ENCODE data around the gene PLOD1. TPM values are rescaled to one million over a fixed set of nuclear protein-coding genes. Genes with fewer than 3 reads are reported as not detected.
A peak's percentile ranks its signal among the peaks of the same experiment; 100 is the strongest.
"Not testable (repeated sequence)": the region's sequence is repeated elsewhere in the genome, so short reads cannot be mapped to it uniquely, and the experiment has no call there.

The PLOD1 gene
- total RNA-seq, 2 experiments from 2014 or later = 10.5 to 11.1 TPM

GRCh38 chr1:12008355-12008754 is 73.8 kb downstream of the PLOD1 start:
- DNase-seq, H3K27ac Mint-ChIP-seq, H3K9me3 Mint-ChIP-seq, H3K27me3 Mint-ChIP-seq, CTCF ChIA-PET, H3K4me3 Mint-ChIP-seq: not testable (repeated sequence)
- Mint-ChIP-seq H3K4me1 (peaks cover 14% of the 10 kb centered on the region), H3K36me3 (ENCODE audit: low read depth) (peaks cover 71% of the 10 kb centered on the region)
- POLR2A ChIA-PET = interaction anchor here (0.6 kb wide), 1 partner anchor 100 kb away, joined by 4 read pairs; no protein-coding TSS in a partner anchor

GRCh38 chr1:12009318-12009947 is 74.9 kb downstream of the PLOD1 start:
- no peak overlapping the region for H3K4me3 Mint-ChIP-seq
- no peak for DNase-seq
- H3K9me3 Mint-ChIP-seq = no peaks in the 10 kb centered on the region
- no peaks in the 10 kb centered on the region for H3K27me3 Mint-ChIP-seq
- ChIA-PET POLR2A (interaction anchor here (0.7 kb wide), 1 partner anchor 59 kb away, joined by 3 read pairs; no protein-coding TSS in a partner anchor), CTCF (interaction anchor here (2.2 kb wide), 1 partner anchor 10 kb away, joined by 8 read pairs; the partner anchor contains the start of gene MIIP)
- H3K4me1 Mint-ChIP-seq = peaks cover 20% of the 10 kb centered on the region
- peaks cover 66% of the 10 kb centered on the region for H3K36me3 Mint-ChIP-seq (ENCODE audit: low read depth)
- H3K27ac Mint-ChIP-seq = peak overlapping the region; percentile 9

DNA sequence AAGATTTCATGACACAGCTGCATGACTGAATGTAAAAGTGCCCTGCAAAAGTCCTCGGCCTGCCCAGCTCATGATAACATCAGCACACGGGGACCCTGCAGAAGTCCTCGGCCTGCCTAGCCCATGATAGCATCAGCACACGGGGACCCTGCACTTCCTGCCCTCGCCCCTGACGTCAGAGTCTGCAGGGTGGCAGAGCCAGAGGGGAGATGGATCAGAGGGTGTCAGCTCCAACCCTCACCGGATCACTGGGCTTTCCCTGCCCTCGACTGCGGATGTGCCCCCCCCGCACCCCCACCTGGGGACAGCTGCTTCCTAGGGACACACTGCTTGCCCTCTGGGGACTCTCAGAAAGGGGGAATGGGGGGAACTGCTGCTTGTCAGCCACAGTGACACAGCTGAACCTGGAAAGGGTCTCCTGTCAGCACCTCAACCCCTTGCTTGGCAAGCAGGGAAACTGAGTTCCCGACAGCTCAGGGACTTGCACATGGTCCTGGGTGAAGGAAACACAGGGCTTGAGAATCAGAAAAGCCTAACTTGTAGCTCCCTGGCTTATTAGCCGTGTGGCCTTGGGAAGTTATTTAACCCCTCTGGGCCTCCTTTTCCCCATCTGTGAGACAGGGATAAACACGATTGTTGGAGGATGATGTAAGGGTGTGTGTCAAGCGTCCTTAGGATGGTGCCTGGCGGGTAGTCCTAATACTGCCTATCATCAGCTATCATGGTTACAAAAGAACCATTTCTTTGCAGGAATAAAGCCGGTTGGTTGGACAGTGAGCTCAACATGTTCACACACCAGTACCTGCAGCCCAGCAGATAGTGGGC is 76.4 kb downstream of the PLOD1 start:
- peaks cover 27% of the 10 kb centered on the region for H3K4me1 Mint-ChIP-seq
- no peak overlapping the region for H3K4me3 Mint-ChIP-seq
- peaks cover 54% of the 10 kb centered on the region for H3K36me3 Mint-ChIP-seq (ENCODE audit: low read depth)
- POLR2A ChIA-PET = interaction anchor here (0.9 to 1.2 kb wide), 3 partner anchors 34 to 103 kb away, joined by 3 to 4 read pairs (median 3); no protein-coding TSS in a partner anchor
- no peak for DNase-seq
- CTCF ChIA-PET = interaction anchor here (0.7 to 2.2 kb wide), 11 partner anchors 9 to 292 kb away, joined by 3 to 8 read pairs (median 4); partner anchors contain the start of genes MIIP and TNFRSF8
- H3K27ac Mint-ChIP-seq = peak overlapping the region; percentile 13
- H3K27me3 Mint-ChIP-seq = no peaks in the 10 kb centered on the region
- H3K9me3 Mint-ChIP-seq = no peaks in the 10 kb centered on the region

DNA sequence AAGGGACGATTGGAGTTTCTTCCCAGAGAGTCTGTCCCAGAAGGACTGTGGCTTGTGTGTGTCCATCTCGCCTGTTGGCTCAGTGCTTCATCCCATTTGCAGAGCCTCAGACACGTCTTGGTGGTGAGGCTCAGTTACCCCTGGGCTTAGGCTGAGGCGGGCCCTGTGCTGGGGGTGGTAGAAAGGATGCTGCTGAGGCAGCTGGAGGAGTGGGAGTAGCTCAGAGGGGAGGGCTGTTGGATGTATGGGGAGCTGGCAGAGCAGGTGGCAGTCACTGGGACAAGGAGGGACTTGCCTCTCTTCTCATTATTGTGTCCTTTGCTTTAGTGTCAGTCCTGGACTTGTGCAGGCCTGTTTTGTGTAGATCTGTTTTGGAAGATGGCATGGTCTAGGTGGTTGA is 77.5 kb downstream of the PLOD1 start:
- Mint-ChIP-seq H3K4me3 (no peak overlapping the region), H3K4me1 (peaks cover 30% of the 10 kb centered on the region), H3K36me3 (ENCODE audit: low read depth) (peaks cover 50% of the 10 kb centered on the region), H3K27ac (no peak overlapping the region), H3K27me3 (no peaks in the 10 kb centered on the region), H3K9me3 (no peaks in the 10 kb centered on the region)
- ChIA-PET POLR2A (interaction anchor here (1.2 kb wide), 1 partner anchor 33 kb away, joined by 4 read pairs; no protein-coding TSS in a partner anchor), CTCF (interaction anchor here (0.9 to 2.2 kb wide), 4 partner anchors 8 to 293 kb away, joined by 4 to 8 read pairs (median 6); partner anchors contain the start of gene MIIP)
- DNase-seq = no peak

GRCh38 chr1:12012560-12013316 is 78.2 kb downstream of the PLOD1 start:
- no peaks in the 10 kb centered on the region for H3K27me3 Mint-ChIP-seq
- ChIA-PET CTCF (interaction anchor here (0.8 to 1.7 kb wide), 3 partner anchors 10 to 24 kb away, joined by 4 to 6 read pairs (median 5); no protein-coding TSS in a partner anchor), POLR2A (no interaction called here)
- no peak for DNase-seq
- no peak overlapping the region for H3K4me3 Mint-ChIP-seq
- peak overlapping the region; percentile 61 for H3K27ac Mint-ChIP-seq
- H3K36me3 Mint-ChIP-seq (ENCODE audit: low read depth) = peaks cover 44% of the 10 kb centered on the region
- no peaks in the 10 kb centered on the region for H3K9me3 Mint-ChIP-seq
- H3K4me1 Mint-ChIP-seq = peaks cover 30% of the 10 kb centered on the region

GRCh38 chr1:12014141-12014991 is 79.8 kb downstream of the PLOD1 start:
- ChIA-PET CTCF (interaction anchor here (0.5 to 1.3 kb wide), 4 partner anchors 9 to 87 kb away, joined by 3 to 5 read pairs (median 3); no protein-coding TSS in a partner anchor), POLR2A (interaction anchor here (0.6 to 0.7 kb wide), 2 partner anchors 44 to 94 kb away, joined by 3 read pairs; no protein-coding TSS in a partner anchor)
- no peak for DNase-seq
- no peaks in the 10 kb centered on the region for H3K9me3 Mint-ChIP-seq
- H3K4me1 Mint-ChIP-seq = peaks cover 34% of the 10 kb centered on the region
- peaks cover 33% of the 10 kb centered on the region for H3K36me3 Mint-ChIP-seq (ENCODE audit: low read depth)
- H3K27ac Mint-ChIP-seq = peak overlapping the region; percentile 1
- H3K4me3 Mint-ChIP-seq = no peak overlapping the region
- H3K27me3 Mint-ChIP-seq = no peaks in the 10 kb centered on the region

GRCh38 chr1:12015001-12015491 is 80.5 kb downstream of the PLOD1 start:
- ChIA-PET POLR2A (interaction anchor here (0.6 kb wide), 1 partner anchor 93 kb away, joined by 3 read pairs; no protein-coding TSS in a partner anchor), CTCF (no interaction called here)
- Mint-ChIP-seq H3K4me1 (peaks cover 37% of the 10 kb centered on the region), H3K27me3 (no peaks in the 10 kb centered on the region), H3K36me3 (ENCODE audit: low read depth) (peaks cover 27% of the 10 kb centered on the region), H3K27ac (no peak overlapping the region), H3K4me3 (no peak overlapping the region), H3K9me3 (no peaks in the 10 kb centered on the region)
- DNase-seq = no peak

DNA sequence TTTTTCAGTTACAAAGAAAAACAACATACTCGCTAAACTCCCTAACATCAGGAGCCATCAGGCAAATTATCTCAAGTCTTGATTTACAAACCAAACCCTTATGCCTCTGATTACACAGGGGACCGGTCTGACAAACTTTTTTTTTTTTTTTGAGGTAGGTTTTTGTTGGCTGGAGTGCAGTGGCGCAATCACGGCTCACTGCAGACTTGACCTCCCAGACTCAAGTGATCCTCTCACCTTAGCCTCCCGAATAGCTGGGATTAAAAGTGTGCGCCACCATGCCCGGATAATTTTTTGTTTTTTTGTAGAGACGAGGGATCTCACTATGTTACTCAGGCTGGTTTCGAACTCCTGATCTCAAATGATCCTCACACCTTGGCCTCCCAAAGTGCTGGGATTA is 81.0 kb downstream of the PLOD1 start:
- no peak for DNase-seq
- CTCF ChIA-PET = no interaction called here
- Mint-ChIP-seq H3K4me3 (no peak overlapping the region), H3K9me3 (no peaks in the 10 kb centered on the region), H3K27ac (no peak overlapping the region), H3K36me3 (ENCODE audit: low read depth) (peaks cover 24% of the 10 kb centered on the region), H3K27me3 (no peaks in the 10 kb centered on the region), H3K4me1 (peaks cover 41% of the 10 kb centered on the region)
- POLR2A ChIA-PET = no interaction called here

- Mint-ChIP-seq H3K27me3 (no peaks in the 10 kb centered on the region), H3K4me1 (peaks cover 42% of the 10 kb centered on the region), H3K36me3 (ENCODE audit: low read depth) (peaks cover 18% of the 10 kb centered on the region), H3K27ac (no peak overlapping the region), H3K9me3 (no peaks in the 10 kb centered on the region), H3K4me3 (no peak overlapping the region)
- DNase-seq = no peak
- ChIA-PET CTCF (interaction anchor here (0.7 kb wide), 1 partner anchor 15 kb away, joined by 4 read pairs; no protein-coding TSS in a partner anchor), POLR2A (no interaction called here)
Observed at GRCh38 chr1:12016182-12016581, 81.7 kb downstream of the PLOD1 start.

- Mint-ChIP-seq H3K27me3 (no peaks in the 10 kb centered on the region), H3K36me3 (ENCODE audit: low read depth) (peaks cover 17% of the 10 kb centered on the region), H3K27ac (peak overlapping the region; percentile 90), H3K9me3 (no peaks in the 10 kb centered on the region), H3K4me1 (peaks cover 23% of the 10 kb centered on the region), H3K4me3 (peak overlapping the region; percentile 77)
- ChIA-PET POLR2A (interaction anchor here (1.1 to 2.0 kb wide), 4 partner anchors 27 to 112 kb away, joined by 3 to 6 read pairs (median 4); no protein-coding TSS in a partner anchor), CTCF (interaction anchor here (0.8 to 2.2 kb wide), 11 partner anchors 9 to 112 kb away, joined by 3 to 8 read pairs (median 5); no protein-coding TSS in a partner anchor)
- DNase-seq = peak; percentile 16
Observed at GRCh38 chr1:12019858-12020509, 85.5 kb downstream of the PLOD1 start.

GRCh38 chr1:12021616-12022015 is 87.1 kb downstream of the PLOD1 start:
- Mint-ChIP-seq H3K27me3 (no peaks in the 10 kb centered on the region), H3K4me3 (no peak overlapping the region), H3K36me3 (ENCODE audit: low read depth) (peaks cover 28% of the 10 kb centered on the region), H3K27ac (no peak overlapping the region), H3K4me1 (peaks cover 19% of the 10 kb centered on the region), H3K9me3 (no peaks in the 10 kb centered on the region)
- no peak for DNase-seq
- POLR2A ChIA-PET = no interaction called here
- CTCF ChIA-PET = interaction anchor here (0.6 to 2.1 kb wide), 2 partner anchors 9 to 49 kb away, joined by 4 to 8 read pairs; no protein-coding TSS in a partner anchor

Data from activated CD4-positive, alpha-beta T cell treated with anti-CD3 and anti-CD28 coated beads, Interleukin-2, amount 10 ng/mL, durations not matched to agents 7 days and 5 days (primary cell).